Breast epithelium (tissue), 4 donors: ENCODE measurements around the gene OXER1. TPM values are rescaled to one million over a fixed set of nuclear protein-coding genes. Genes with fewer than 3 reads are reported as not detected.
A peak's percentile ranks its signal among the peaks of the same experiment; 100 is the strongest.

Experiments
- DNase-seq, 2 donors: peaks; one replicate each; pipeline ENCODE4 v3.0.0-alpha.2; 2019; ENCODE audit warnings: low spot score in 2 of 2
- H3K27ac ChIP-seq, 2 donors: fragments of 200-600 bp; sonication (generic) in 1 of 2; one replicate each; pipeline ENCODE4 v1.5.1; 2016 to 2019; ENCODE audit warnings: mild to moderate bottlenecking in 1 of 2
- H3K27me3 ChIP-seq, 2 donors: fragments of 200-600 bp; sonication (generic) in 1 of 2; one replicate each; pipeline versions ENCODE4 v1.5.1 to v1.6.0; 2017 to 2019; ENCODE audit warnings: control low read depth in 1 of 2, mild to moderate bottlenecking in 1 of 2
- H3K36me3 ChIP-seq: fragments of 200-600 bp; one replicate; pipeline ENCODE4 v1.5.1; 2019
- H3K4me1 ChIP-seq, 2 donors: fragments of 200-600 bp; sonication (generic); one replicate each; pipeline ENCODE4 v1.5.1; 2016 to 2019; ENCODE audit warnings: control low read depth in 1 of 2
- H3K4me3 ChIP-seq, 3 donors: fragments of 200-600 bp; sonication (generic); 1 replicate in 2 of 3; 2 replicates in 1 of 3; pipeline ENCODE4 v1.5.1; 2016 to 2019; ENCODE audit warnings: mild to moderate bottlenecking in 3 of 3, moderate library complexity in 2 of 3
- H3K9me3 ChIP-seq, 2 donors: fragments of 200-600 bp; sonication (generic) in 1 of 2; one replicate each; pipeline ENCODE4 v1.5.1; 2016 to 2019; ENCODE audit warnings: control low read depth in 1 of 2
- POLR2A ChIP-seq: fragments of 450-650 bp; IDR thresholded peaks from one replicate; pipeline ENCODE4 v1.6.1; 2016; ENCODE audit warnings: antibody characterized with exemption, mild to moderate bottlenecking, moderate library complexity
- POLR2AphosphoS5 ChIP-seq, 3 donors: sonication (generic); formaldehyde crosslinking; IDR thresholded peaks; one replicate each; pipeline ENCODE4 v1.6.1; 2017; ENCODE audit warnings: antibody characterized with exemption in 3 of 3
- intact Hi-C: fragments of 100-400 bp; cut with DNase I; formaldehyde crosslinking; loops from one replicate; pipeline ENCODE4 v1.15.1; 2023; ENCODE audit warnings: low total_unique reads
- total RNA-seq, 3 donors: library from RNA; depleted of rRNA; stranded (reverse); fragments of >200 nt; gene quantifications; one replicate each; pipeline ENCODE4 v1.1.0, GENCODE V29; 2016
- TF ChIP-seq, protein P1 (sequence below), 3 donors: fragments of 450-650 bp; IDR thresholded peaks; one replicate each; pipeline ENCODE4 v1.5.1; 2016 to 2017; ENCODE audit warnings: antibody characterized with exemption in 3 of 3, mild to moderate bottlenecking in 3 of 3, moderate library complexity in 3 of 3

The OXER1 gene, protein sequence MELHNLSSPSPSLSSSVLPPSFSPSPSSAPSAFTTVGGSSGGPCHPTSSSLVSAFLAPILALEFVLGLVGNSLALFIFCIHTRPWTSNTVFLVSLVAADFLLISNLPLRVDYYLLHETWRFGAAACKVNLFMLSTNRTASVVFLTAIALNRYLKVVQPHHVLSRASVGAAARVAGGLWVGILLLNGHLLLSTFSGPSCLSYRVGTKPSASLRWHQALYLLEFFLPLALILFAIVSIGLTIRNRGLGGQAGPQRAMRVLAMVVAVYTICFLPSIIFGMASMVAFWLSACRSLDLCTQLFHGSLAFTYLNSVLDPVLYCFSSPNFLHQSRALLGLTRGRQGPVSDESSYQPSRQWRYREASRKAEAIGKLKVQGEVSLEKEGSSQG
- total RNA-seq: 1 to 10 TPM in 1 of 3 donors, under 1 TPM in 2; 0.80 to 1.0 (median 0.98) TPM

DNA sequence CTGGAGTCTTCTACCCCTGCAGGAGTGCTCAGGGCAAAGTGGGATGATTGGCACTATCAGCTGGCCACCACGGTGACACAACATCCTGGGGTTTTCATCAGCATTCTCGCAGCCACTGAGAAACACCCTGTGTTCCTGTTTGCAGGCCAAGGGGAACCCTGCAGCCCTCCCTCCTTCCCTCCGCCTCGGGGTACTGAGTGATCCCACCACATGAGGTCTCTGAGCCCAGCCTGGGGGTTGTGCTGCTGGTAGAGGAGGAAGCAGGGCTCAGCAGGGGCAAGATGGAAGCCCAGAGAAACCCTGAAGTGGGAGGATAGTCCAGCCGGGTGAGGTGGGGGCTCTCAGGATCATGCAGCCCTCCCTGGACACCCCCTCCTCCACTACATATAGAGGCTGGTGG, at the start of gene OXER1:
Gene OXER1 (minus strand): TSS at position 40 of the 400 bp plus-strand sequence. CDS start 73 bp downstream, outside the sequence.
- H3K27ac ChIP-seq: no peak within 1 kb of the TSS
- no peak for TF ChIP-seq POLR2A
- no peak for TF ChIP-seq POLR2AphosphoS5 (IDR thresholded peaks at IDR 0.05)
- TF ChIP-seq, protein P1, sequence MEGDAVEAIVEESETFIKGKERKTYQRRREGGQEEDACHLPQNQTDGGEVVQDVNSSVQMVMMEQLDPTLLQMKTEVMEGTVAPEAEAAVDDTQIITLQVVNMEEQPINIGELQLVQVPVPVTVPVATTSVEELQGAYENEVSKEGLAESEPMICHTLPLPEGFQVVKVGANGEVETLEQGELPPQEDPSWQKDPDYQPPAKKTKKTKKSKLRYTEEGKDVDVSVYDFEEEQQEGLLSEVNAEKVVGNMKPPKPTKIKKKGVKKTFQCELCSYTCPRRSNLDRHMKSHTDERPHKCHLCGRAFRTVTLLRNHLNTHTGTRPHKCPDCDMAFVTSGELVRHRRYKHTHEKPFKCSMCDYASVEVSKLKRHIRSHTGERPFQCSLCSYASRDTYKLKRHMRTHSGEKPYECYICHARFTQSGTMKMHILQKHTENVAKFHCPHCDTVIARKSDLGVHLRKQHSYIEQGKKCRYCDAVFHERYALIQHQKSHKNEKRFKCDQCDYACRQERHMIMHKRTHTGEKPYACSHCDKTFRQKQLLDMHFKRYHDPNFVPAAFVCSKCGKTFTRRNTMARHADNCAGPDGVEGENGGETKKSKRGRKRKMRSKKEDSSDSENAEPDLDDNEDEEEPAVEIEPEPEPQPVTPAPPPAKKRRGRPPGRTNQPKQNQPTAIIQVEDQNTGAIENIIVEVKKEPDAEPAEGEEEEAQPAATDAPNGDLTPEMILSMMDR (IDR thresholded peaks at IDR 0.05): no peak
- intact Hi-C loops: no loop called here

DNA sequence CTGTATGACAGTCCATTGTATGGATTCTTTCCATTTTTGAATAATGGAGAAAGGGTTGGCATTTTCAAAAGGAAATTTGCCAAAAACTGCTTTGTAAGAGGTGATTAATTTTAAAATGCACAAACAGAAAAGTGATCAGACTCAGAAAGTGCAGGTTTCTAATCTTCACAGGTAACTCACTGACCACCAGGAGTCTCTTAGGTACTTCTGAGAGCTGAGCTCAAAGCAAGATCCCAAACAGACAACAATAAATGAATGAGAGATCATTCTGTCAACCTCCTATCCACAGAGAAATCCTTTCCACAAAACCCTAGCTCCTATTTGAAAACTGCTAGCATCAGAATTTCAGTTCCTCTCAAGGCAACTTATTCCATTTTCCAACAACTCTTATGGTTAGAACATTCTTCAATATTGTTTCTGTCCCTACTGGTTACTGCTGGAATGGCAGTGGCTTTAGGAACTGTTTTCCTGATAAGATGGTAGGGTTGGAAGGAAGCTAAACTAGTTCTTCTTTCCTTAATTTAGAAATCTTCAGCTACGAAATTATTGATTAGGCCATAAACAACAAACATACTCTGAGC, 49.1 kb upstream of the OXER1 start:
- intact Hi-C loops: no loop called here
- Histone ChIP-seq H3K36me3 (no peaks in the 10 kb centered on the region), H3K4me3 (no peak overlapping the region), H3K4me1 (no peaks in the 10 kb centered on the region), H3K27me3 (no peaks in the 10 kb centered on the region), H3K27ac (no peak overlapping the region), H3K9me3 (no peaks in the 10 kb centered on the region)
- TF ChIP-seq POLR2AphosphoS5 (IDR thresholded peaks at IDR 0.05) (no peak), POLR2A (no peak)
- TF ChIP-seq, protein P1 (IDR thresholded peaks at IDR 0.05): peak in 2 of 3 donors; percentile 44 to 57
- peak in 1 of 2 donors; percentile 13 for DNase-seq

More for the DNA sequence above, at the start of gene OXER1:
- H3K4me3 ChIP-seq: no peak within 1 kb of the TSS
- no peaks in the 10 kb centered on the region for H3K9me3 ChIP-seq
- no peaks in the 10 kb centered on the region for H3K27me3 ChIP-seq
- DNase-seq: no peak
- H3K36me3 ChIP-seq: no peaks in the 10 kb centered on the region
- H3K4me1 ChIP-seq: no peaks in the 10 kb centered on the region

DNA sequence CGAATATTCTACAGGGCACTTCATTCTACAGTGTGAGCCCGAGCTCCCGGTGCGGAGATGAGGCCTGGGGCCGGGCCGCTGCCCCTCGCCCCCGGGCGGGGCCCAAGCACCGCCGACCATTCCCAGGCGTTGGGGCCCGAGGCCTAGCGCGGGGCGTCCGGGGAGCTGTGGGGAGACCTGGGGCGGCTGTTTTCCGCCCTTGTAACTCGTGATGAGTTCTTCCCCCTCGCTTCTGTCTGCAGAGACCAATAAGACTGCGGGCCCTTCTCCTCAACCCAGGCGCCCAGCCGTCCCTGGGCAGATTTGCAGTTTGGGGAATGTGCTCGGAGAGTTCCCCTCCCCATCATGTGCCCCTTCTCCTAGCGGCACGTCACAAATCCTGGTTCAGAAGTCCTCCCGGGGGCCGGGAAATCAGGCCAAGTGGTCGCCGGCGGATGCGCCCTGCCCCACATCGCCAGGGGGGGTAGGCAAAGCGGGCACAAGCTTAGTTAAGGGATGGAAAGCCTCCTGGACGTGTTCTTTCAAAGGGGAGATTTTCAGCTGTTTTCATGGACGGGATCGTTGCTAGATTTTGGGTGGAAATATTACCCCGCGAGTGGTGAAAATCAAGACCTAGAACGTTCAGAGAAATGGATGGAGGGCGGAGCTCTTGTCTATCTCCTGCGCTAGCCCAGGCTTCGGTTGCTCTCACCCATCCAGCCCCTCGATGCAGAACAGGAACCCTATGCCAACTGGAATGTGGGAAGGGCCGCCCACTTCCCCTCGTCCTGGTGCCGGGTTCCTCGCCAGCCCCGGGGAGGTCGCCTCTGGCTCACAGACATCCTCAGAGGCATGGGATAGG, 47.3 kb upstream of the OXER1 start:
- intact Hi-C loops: no loop called here
- H3K27ac ChIP-seq: peak overlapping the region; percentile 99
- H3K9me3 ChIP-seq: no peaks in the 10 kb centered on the region
- no peaks in the 10 kb centered on the region for H3K27me3 ChIP-seq
- no peaks in the 10 kb centered on the region for H3K36me3 ChIP-seq
- TF ChIP-seq POLR2A (peak; percentile 35), POLR2AphosphoS5 (IDR thresholded peaks at IDR 0.05) (peak in 2 of 3 donors; percentile 11 to 47)
- TF ChIP-seq, protein P1 (IDR thresholded peaks at IDR 0.05): no peak
- H3K4me1 ChIP-seq: no peaks in the 10 kb centered on the region
- H3K4me3 ChIP-seq: peak overlapping the region; percentile 49 to 78 (median 75)
- DNase-seq: peak in 1 of 2 donors; percentile 60

DNA sequence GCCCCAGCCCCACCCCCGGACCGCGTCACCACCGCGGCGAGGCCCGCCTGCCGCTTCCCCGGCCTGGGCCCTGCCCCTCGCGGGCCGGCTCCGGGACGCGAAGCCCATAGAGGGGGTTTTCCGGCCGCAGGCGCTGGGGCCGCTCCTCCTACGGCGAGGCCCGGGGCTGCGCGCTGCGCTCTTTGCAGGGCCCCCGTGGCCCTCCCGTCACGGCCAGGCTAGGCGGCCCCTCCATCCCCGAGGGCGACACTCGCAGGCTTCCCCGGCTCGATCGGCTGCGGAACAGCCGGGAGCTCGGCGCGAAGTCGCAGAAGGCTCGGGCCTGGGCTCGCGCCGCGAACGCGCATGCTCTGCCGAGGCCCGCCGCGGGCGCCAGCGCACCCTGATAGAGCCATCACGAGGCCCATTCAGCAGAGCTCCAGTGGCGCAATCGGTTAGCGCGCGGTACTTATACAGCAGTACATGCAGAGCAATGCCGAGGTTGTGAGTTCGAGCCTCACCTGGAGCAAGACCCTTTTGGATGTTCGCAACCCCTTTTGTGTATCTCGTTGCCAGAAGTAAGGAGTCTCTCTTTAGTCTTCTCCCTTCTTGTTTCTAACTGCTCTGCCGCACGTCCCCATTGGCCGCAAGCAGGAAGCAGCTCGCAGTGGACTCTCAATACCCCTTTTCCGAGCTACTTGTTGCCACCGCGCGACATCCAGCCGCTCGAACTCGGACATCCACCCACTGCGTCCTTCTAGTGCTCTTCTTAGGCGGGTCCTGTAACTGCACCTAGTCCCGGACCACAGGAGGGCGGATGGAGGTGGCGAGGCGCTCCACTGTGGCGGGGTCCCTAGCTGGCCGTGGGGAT, 46.4 kb upstream of the OXER1 start:
- H3K4me3 ChIP-seq: peak overlapping the region; percentile 49 to 78 (median 75)
- TF ChIP-seq POLR2AphosphoS5 (IDR thresholded peaks at IDR 0.05): peak; percentile 93 to 98 (median 96)
- peak; percentile 64 for TF ChIP-seq POLR2A
- TF ChIP-seq, protein P1 (IDR thresholded peaks at IDR 0.05): peak in 1 of 3 donors; percentile 15
- no peaks in the 10 kb centered on the region for H3K4me1 ChIP-seq
- H3K27me3 ChIP-seq: no peaks in the 10 kb centered on the region
- intact Hi-C loops: no loop called here
- no peaks in the 10 kb centered on the region for H3K36me3 ChIP-seq
- peak overlapping the region; percentile 99 for H3K27ac ChIP-seq
- DNase-seq: peak; percentile 95 to 96
- no peaks in the 10 kb centered on the region for H3K9me3 ChIP-seq
